Germinal center (tissue), 1 donor: ENCODE results near the gene LCE1C.

Experiments used
- DNase-seq: peaks from one replicate; pipeline ENCODE4 v3.0.0; 2012; ENCODE audit warnings: mixed read lengths, low spot score

Gene LCE1C

DNA sequence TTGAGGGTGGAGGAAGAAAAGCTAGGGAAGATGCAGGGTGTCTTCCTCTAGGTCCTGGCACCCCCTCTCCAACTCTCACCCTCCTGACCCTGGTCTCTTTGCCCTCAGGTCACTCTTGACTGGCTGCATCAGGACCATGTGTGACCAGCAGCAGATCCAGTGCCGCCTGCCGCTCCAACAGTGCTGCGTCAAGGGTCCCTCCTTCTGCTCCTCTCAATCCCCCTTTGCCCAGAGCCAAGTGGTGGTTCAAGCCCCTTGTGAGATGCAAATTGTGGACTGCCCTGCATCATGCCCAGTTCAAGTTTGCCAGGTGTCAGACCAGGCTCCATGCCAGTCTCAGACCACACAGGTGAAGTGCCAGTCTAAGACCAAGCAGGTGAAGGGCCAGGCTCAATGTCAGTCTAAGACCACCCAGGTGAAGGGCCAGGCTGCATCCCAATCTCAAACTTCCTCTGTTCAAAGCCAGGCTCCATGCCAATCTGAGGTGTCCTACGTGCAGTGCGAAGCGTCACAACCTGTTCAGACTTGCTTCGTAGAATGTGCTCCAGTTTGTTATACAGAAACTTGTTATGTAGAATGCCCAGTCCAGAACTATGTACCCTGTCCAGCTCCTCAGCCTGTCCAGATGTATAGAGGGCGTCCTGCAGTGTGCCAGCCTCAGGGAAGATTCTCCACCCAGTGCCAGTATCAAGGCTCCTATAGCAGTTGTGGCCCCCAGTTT lies 46.8 kb downstream of the LCE1C start:
- DNase-seq = no peak

DNA sequence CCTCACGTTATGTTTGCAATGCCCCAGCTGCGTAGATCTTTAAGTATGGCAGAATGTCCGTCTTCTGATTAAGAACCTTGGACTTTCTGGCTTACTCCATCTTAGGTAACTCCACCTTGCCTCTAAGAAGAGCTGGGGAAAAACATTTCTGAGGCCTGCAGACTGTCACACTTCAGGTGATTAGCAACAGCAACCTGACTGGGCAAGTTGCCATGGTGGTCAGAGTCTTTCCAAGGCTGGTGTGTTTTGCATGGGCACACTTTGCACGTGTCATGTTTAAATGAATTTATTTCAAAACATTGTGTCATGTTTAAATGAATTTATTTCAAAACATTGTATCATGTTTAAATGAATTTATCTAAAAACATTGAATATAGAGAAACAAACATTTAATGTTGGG lies 47.8 kb downstream of the LCE1C start:
- no peak for DNase-seq

DNA sequence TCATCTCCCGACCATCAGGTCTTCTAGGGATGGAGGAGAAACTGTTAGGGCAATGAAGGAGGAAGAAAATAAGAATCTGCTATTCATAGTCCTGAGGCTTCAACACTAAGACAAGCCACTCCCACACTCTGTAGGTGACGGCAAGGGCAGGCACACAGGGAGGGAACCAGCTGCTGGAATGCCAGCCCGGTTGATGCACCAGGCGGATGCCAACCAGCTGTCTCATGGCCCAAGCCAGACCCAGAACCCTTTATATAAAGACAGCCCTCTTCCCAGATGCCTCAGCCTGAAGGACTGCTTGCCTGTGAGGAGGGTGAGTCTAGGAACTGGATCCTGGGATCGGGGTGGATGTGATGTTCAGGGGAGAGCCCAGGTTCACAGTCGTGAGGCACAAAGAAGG lies 48.7 kb downstream of the LCE1C start, which contains the start of gene KPRP:
Gene KPRP (plus strand): TSS at position 279 of the 400 bp plus-strand sequence. CDS start 1,564 bp downstream, outside the sequence.
- no peak for DNase-seq

DNA sequence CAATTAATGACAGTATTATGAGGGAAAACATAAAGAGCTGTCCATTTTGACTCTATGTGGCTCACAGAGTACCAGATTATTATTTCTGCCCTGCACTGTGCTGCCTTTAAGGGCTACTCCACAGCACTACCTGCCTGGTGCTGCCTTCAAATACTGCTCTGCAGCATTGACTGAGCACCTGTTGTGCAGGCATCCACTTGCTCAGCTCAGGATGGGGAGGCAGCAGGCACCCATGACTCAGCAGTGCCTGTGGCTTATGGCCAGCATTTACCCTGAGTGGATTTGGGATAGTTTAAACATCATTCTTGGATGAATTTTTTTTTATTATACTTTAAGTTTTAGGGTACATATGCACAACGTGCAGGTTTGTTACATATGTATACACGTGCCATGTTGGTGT lies 49.6 kb downstream of the LCE1C start:
- no peak for DNase-seq
